Measurements from ENCODE around the gene NUDT11.

GRCh38 chrX:51507551-51507950, 11.2 kb upstream of the NUDT11 start:
- TF ChIP-seq CTCF (conservative IDR thresholded peaks at IDR 0.05; ENCODE audit: low read length) (no peak), EZH2phosphoT487 (IDR thresholded peaks at IDR 0.05; ENCODE audit: borderline replicate concordance) (no peak)

Data from Loucy (cell line).